Measurements from ENCODE around the gene CEP192.

DNA sequence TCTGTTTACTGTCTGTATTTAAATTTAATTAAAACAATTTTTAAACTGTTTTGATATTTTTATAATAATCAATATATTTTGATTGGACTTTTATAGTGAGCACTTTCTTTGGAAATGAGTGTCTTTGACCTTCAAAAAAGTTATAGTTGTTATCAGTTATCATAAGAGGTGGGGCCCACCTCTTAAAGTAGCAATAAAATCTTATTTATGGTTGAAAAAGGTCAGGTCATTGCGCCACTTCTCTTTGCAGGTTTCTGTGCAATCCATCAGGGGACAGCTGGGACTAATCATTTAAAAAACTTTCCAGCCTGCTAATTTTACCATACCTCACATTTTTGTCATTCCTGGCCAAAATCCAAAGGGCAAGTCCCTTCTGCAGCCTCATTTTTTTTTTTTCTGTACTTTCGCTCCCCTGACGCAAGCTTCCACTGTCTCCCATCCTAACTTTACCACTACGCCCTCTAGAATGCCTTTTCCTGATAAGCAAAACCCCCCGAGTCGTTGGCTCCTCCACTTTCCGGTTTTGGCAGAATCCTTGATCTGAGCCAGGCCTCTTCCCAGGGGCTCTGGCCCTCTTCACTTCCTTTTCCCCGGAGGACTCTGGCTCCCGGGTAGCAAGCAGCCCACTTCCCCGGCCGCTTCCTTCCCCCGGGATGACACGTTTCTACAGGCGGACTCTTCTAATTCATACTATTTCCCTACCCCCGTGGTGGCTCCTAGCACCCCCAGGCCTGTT lies 44.4 kb upstream of the CEP192 start:
- no peak for TF ChIP-seq POLR2AphosphoS5 (IDR thresholded peaks at IDR 0.05; ENCODE audit: low read depth, low read length)
- no peak for TF ChIP-seq POLR2A (IDR thresholded peaks at IDR 0.05; ENCODE audit: low read depth, low read length)
